ENCODE data around the gene OR2T6.

- no peak for TF ChIP-seq CTCF (IDR thresholded peaks at IDR 0.05)
- TF ChIP-seq POLR2A (IDR thresholded peaks at IDR 0.05; ENCODE audit: low read depth) = no peak
These were observed 5.3 kb downstream of the OR2T6 start for GRCh38 chr1:248380854-248381253.
